ENCODE data around the gene ASB15. TPM values are rescaled to one million over a fixed set of nuclear protein-coding genes. Genes with fewer than 3 reads are reported as not detected.

ASB15 gene
- total and polyA plus RNA-seq, 10 donors: 0.03 TPM; not detected in 9

GRCh38 chr7:123649964-123650363 lies 48.3 kb downstream of the ASB15 start:
- Histone ChIP-seq H3K27me3 (replicated peaks in 1 of 7) (no peaks in the 10 kb centered on the region), H3K36me3 (no peaks in the 10 kb centered on the region), H3K4me1 (no peaks in the 10 kb centered on the region), H3K27ac (no peak overlapping the region), H3K9me3 (no peaks in the 10 kb centered on the region), H3K4me3 (no peak overlapping the region)
- no peak for DNase-seq
- intact Hi-C loops (cut with DNase I; ENCODE audit: low total_unique reads): no loop called here
- TF ChIP-seq POLR2AphosphoS5 (IDR thresholded peaks at IDR 0.05) (no peak), CTCF (IDR thresholded peaks at IDR 0.05 in 8 of 11, conservative IDR thresholded peaks at IDR 0.05 in 3 of 11) (no peak), POLR2A (IDR thresholded peaks at IDR 0.05) (no peak)
- 66 to 89% (median 80%) methylated on average over 2 of the region's 2 CpGs for WGBS, 5 donors

DNA sequence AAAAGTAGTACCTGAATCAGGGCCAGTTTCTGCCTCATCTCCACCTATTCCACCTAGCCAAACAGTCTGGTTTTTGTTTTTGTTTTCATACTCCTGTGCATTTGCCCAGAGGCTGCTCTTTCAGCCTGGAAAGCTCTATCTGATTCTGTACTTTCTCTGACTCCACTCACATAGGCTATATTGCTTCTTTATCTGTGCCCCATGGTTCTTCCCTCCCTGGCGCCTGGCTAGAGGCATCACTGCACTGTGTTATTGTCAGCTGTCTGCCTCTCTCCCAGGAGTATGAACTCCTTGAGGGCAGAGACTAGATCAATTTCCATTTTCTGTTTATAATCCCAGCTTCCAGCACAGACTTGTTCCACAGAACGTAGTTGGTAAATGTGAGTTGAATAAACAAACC lies 49.0 kb downstream of the ASB15 start:
- no peaks in the 10 kb centered on the region for H3K36me3 ChIP-seq
- no peak overlapping the region for H3K27ac ChIP-seq
- no peaks in the 10 kb centered on the region for H3K27me3 ChIP-seq (replicated peaks in 1 of 7)
- H3K4me3 ChIP-seq: no peak overlapping the region
- 83 to 94% (median 91%) methylated on average over 2 of the region's 2 CpGs for WGBS, 5 donors
- H3K9me3 ChIP-seq: no peaks in the 10 kb centered on the region
- DNase-seq: no peak
- H3K4me1 ChIP-seq: no peaks in the 10 kb centered on the region
- TF ChIP-seq POLR2AphosphoS5 (IDR thresholded peaks at IDR 0.05) (no peak), POLR2A (IDR thresholded peaks at IDR 0.05) (no peak), CTCF (IDR thresholded peaks at IDR 0.05 in 8 of 11, conservative IDR thresholded peaks at IDR 0.05 in 3 of 11) (no peak)
- intact Hi-C loops (cut with DNase I; ENCODE audit: low total_unique reads): no loop called here

DNA sequence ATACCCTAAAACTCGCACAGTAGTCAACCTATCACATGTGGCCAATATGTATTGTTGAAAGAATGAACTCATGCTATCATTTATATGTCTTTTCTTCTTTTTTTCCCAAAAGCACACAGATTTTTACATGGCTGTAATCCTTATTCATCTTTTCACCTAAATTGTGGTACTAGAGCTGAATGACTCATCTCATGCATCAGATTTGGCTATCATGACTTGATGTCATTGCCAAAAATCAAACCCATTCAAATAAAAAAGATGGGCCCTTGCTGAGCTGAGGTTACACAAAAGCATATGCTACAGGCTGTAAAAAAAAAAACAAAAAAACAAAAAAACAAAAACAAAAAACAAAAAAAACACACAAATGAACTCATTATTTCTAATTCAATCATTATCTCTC lies 50.8 kb downstream of the ASB15 start:
- intact Hi-C loops (cut with DNase I; ENCODE audit: low total_unique reads): no loop called here
- TF ChIP-seq POLR2A (IDR thresholded peaks at IDR 0.05): no peak
- TF ChIP-seq CTCF (IDR thresholded peaks at IDR 0.05 in 8 of 11, conservative IDR thresholded peaks at IDR 0.05 in 3 of 11): no peak
- no peak for TF ChIP-seq POLR2AphosphoS5 (IDR thresholded peaks at IDR 0.05)

DNA sequence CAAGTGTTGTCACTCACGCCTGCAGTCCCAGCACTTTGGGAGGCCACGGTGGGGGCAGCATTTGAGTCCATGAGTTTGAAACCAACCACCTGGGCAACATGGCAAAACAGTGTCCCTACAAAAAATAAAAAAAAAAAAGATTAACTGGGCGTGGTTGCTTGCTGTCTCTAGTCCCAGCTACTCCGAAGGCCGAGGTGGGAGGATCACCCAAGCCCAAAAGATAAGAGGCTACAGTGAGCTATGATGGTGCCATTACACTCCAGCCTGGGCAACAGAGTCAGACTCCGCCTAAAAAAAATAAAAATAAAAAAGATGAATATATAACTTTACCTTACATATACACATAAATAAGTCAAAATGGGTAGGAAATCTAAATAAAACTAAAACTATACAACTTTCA lies 51.5 kb downstream of the ASB15 start:
- no peak overlapping the region for H3K4me3 ChIP-seq
- no peak for DNase-seq
- no peaks in the 10 kb centered on the region for H3K4me1 ChIP-seq
- intact Hi-C loops (cut with DNase I; ENCODE audit: low total_unique reads): no loop called here
- TF ChIP-seq POLR2A (IDR thresholded peaks at IDR 0.05): no peak
- TF ChIP-seq POLR2AphosphoS5 (IDR thresholded peaks at IDR 0.05): no peak
- TF ChIP-seq CTCF (IDR thresholded peaks at IDR 0.05 in 8 of 11, conservative IDR thresholded peaks at IDR 0.05 in 3 of 11): no peak
- no peaks in the 10 kb centered on the region for H3K27me3 ChIP-seq (replicated peaks in 1 of 7)
- H3K27ac ChIP-seq: no peak overlapping the region
- no peaks in the 10 kb centered on the region for H3K36me3 ChIP-seq
- 85 to 96% (median 89%) methylated on average over 6 of the region's 6 CpGs for WGBS, 5 donors
- H3K9me3 ChIP-seq: no peaks in the 10 kb centered on the region

More for the DNA sequence above, 50.8 kb downstream of the ASB15 start:
- Histone ChIP-seq H3K27ac (no peak overlapping the region), H3K9me3 (no peaks in the 10 kb centered on the region), H3K36me3 (no peaks in the 10 kb centered on the region), H3K27me3 (replicated peaks in 1 of 7) (no peaks in the 10 kb centered on the region), H3K4me3 (no peak overlapping the region), H3K4me1 (no peaks in the 10 kb centered on the region)
- 95 to 100% (median 98%) methylated on average over 1 of the region's 1 CpG for WGBS, 5 donors
- DNase-seq: no peak

Measured in spleen (tissue), 11 donors.